HFF-Myc (cell line): ENCODE measurements around the gene PHF13.
"Not testable (repeated sequence)": the region's sequence is repeated elsewhere in the genome, so short reads cannot be mapped to it uniquely, and the experiment has no call there.

ENCODE experiments used
- DNase-seq: peaks from one replicate; pipeline ENCODE4 v3.0.0-alpha.2; 2011; ENCODE audit warnings: low read depth; ENCODE audit errors: extremely low read depth
- H3K4me3 ChIP-seq: replicated peaks from 2 replicates; pipeline ENCODE4 v1.5.1; 2011; ENCODE audit warnings: low read depth, mild to moderate bottlenecking, control low read depth, low read length
- TF ChIP-seq, protein P1 (sequence below): IDR thresholded peaks from 2 replicates; pipeline ENCODE4 v1.5.1; 2012; ENCODE audit warnings: mild to moderate bottlenecking, low read depth, low read length, control low read depth; ENCODE audit errors: missing control alignments

PHF13 gene

DNA sequence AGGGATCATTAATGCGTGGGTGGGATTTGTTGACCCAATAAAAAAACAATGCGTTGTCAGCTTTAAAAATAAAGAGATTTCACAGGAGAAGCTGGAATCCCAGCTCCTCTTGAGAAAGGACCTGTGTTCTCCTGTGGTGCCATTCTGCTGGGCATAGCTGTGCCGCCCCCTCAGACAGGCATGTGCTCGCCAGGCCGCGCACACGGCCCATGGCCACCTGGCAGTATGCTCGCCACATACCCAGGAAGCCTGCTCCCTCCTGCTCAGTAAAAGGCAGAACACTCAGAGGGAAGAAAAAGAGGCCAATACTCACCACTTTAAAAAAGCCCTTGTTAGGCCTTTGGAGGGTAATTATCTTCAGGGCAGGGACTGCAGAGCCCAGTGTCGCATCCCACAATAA is 24.2 kb downstream of the PHF13 start:
- no peak overlapping the region for H3K4me3 ChIP-seq
- TF ChIP-seq, protein P1, sequence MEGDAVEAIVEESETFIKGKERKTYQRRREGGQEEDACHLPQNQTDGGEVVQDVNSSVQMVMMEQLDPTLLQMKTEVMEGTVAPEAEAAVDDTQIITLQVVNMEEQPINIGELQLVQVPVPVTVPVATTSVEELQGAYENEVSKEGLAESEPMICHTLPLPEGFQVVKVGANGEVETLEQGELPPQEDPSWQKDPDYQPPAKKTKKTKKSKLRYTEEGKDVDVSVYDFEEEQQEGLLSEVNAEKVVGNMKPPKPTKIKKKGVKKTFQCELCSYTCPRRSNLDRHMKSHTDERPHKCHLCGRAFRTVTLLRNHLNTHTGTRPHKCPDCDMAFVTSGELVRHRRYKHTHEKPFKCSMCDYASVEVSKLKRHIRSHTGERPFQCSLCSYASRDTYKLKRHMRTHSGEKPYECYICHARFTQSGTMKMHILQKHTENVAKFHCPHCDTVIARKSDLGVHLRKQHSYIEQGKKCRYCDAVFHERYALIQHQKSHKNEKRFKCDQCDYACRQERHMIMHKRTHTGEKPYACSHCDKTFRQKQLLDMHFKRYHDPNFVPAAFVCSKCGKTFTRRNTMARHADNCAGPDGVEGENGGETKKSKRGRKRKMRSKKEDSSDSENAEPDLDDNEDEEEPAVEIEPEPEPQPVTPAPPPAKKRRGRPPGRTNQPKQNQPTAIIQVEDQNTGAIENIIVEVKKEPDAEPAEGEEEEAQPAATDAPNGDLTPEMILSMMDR = no peak
- DNase-seq = no peak

DNA sequence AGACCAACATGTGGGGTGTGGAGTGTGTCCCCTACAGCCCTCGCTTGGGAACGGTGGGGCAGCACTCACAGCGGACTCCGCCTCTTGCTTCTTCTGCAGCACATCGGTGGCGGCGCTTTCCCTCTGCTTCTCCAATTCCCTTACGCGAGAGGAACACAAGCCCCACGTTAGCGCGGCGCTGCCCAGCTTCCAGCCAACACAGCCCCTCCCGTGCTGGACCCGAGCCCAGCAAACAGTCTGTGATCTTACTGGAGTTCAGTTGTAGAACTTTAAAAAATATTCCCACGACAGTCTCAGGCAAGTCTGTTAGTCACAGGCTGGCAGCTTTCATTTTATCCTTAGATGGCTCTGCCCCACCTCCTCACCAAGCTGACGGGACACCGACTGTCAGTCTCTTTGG is 24.7 kb downstream of the PHF13 start:
- TF ChIP-seq, protein P1 = no peak
- H3K4me3 ChIP-seq = no peak overlapping the region
- no peak for DNase-seq

DNA sequence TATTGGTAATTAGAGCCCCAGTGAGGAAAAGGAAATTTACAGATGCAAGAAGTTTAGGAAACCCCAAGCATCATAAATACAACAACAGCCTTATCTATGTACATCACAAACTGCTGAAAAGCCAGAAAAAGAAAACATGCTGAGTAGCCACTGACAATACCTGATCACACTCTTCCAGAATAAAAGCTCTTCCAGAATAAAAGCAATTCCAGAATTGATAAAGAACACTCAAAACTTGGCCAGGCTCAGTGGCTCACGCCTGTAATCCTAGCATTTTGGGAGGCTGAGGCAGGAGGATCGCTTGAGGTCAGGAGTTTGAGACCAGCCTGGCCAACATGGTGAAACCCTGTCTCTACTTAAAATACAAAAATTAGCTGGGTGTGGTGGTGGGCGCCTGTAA is 27.3 kb downstream of the PHF13 start:
- not testable (repeated sequence) for H3K4me3 ChIP-seq, DNase-seq

DNA sequence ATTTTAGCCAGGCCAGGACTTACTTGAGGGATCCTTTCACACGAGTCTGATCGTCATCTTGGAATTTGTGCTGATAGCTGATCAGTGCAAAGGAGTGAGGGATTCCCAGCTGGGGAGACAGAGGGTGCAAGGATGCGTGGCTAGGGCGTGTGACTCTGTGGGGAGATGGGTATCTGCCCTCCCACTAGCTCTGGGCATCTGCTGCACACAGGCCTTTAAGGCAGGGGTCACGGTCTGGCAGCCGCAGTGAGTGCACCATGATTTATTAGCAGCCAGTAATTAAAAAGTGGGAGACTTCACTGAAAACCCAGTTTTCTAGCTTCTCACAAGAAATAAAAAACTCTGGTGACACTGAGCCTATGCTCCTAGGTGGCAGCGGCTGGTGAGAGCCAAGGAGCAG is 31.5 kb downstream of the PHF13 start:
- DNase-seq = no peak
- no peak overlapping the region for H3K4me3 ChIP-seq
- TF ChIP-seq, protein P1 = no peak

DNA sequence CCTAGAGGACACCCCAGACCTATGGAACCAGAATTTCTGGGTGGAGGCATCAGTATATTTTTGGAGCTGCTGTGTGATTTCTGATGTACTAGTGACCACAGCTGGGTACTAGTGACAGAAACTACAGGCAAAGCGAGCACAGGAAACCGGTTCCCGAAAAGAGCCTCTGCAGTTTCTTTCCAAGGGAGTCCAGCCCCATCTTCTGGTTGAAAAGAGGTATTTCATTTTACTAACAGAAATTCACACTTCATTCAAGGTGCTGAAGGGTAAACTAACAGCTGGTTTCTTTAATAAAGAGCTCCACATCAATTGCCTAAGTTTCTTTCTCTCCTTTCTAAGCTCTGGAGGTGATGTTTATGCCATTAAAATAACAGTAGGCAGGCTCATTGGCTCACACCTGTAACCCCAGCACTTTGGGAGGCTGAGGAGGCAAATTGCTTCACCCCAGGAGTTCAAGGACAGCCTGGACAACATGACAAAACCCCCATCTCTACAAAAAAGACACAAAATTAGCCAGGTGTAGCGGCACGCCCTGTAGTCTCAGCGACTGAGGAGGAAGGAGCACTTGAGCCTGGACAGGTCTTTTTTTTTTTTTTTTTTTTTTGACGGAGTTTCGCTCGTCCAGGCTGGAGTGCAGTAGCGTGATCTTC is 33.1 kb downstream of the PHF13 start:
- DNase-seq = no peak
- H3K4me3 ChIP-seq = no peak overlapping the region
- TF ChIP-seq, protein P1 = peak; percentile 42

DNA sequence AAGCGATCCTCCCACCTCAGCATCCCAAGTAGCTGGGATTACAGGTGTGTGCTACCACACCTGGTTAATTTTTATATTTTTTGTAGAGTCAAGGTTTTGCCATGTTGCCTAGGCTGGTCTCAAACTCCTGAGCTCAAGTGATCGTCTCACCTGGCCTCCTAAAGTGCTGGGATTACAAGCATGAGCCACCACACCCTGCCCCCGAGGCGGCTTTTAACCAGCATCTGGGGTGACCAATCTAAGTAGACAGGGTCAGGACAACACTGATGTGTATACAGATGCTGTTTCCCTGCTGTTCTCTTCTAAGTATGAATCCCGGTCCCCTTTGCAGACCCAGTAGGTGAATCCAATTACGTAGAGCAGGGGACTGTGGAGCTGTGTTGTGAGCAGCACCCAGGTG is 35.0 kb downstream of the PHF13 start:
- TF ChIP-seq, protein P1 = no peak

DNA sequence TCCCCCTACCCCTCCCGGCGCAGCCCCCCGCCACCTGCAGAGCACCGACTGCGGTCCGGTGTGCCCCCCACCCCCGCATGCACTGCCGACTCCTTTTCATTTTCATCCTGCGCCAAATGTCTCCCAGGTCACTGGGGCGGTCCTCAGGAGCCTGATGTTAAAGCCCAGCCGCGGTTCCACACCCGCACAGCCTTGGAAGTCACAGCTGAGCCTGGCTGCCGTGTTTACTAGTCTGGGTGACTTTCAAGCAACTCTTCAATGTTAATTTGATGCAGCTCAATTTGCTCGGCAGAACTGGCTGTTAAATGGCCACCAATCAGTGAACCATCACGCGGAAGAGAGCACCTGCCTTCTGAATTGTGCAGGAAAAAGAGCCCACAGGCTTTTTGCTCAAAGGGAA is 38.4 kb downstream of the PHF13 start:
- DNase-seq = no peak
- H3K4me3 ChIP-seq = no peak overlapping the region
- TF ChIP-seq, protein P1 = no peak

More for the DNA sequence above, 35.0 kb downstream of the PHF13 start:
- no peak for DNase-seq
- no peak overlapping the region for H3K4me3 ChIP-seq
